Endothelial cell of umbilical vein (primary cell): ENCODE measurements around the gene TARDBP.
A peak's percentile ranks its signal among the peaks of the same experiment; 100 is the strongest.

Experiments
- CTCF ChIP-seq, 2 donors: IDR thresholded peaks; 1 replicate in 1 of 2; 2 replicates in 1 of 2; pipeline ENCODE4 v1.5.1; 2011; ENCODE audit warnings: low read length in 2 of 2, mild to moderate bottlenecking in 2 of 2, moderate library complexity in 2 of 2, control low read depth in 1 of 2, inconsistent platforms in 1 of 2, low read depth in 1 of 2; ENCODE audit not compliant: insufficient read depth in 1 of 2; ENCODE audit errors: extremely low read depth in 1 of 2
- MYC ChIP-seq: IDR thresholded peaks from one replicate; pipeline ENCODE4 v1.6.1; 2011; ENCODE audit warnings: mild to moderate bottlenecking, low read depth, low read length
- POLR2AphosphoS5 ChIP-seq: IDR thresholded peaks from 2 replicates; pipeline ENCODE4 v1.6.1; 2012; ENCODE audit warnings: low read depth, mild to moderate bottlenecking, control low read depth, low read length, moderate library complexity; ENCODE audit not compliant: insufficient read depth

- TF ChIP-seq CTCF (IDR thresholded peaks at IDR 0.05; ENCODE audit: extremely low read depth in 1 of 2, insufficient read depth in 1 of 2, low read depth in 1 of 2, low read length in 2 of 2): no peak
- TF ChIP-seq MYC: no peak
- TF ChIP-seq POLR2AphosphoS5: peak; percentile 71
Observed at GRCh38 chr1:11012260-11013159, at the start of gene TARDBP.
